C4-2B (cell line): ENCODE data around the gene SLC35F2.
A peak's percentile ranks its signal among the peaks of the same experiment; 100 is the strongest.

Source experiments
- H3K27ac ChIP-seq: fragments of 450-650 bp; 2 replicates; pipeline ENCODE4 v1.5.1; 2017
- ZFX ChIP-seq: fragments of 450-650 bp; IDR thresholded peaks from 2 replicates; pipeline ENCODE4 v1.6.1; 2017
- TF ChIP-seq, protein P1 (sequence below): fragments of 450-650 bp; conservative IDR thresholded peaks from 2 replicates; pipeline ENCODE4 v1.5.1; 2017; ENCODE audit warnings: mild to moderate bottlenecking

The SLC35F2 gene

DNA sequence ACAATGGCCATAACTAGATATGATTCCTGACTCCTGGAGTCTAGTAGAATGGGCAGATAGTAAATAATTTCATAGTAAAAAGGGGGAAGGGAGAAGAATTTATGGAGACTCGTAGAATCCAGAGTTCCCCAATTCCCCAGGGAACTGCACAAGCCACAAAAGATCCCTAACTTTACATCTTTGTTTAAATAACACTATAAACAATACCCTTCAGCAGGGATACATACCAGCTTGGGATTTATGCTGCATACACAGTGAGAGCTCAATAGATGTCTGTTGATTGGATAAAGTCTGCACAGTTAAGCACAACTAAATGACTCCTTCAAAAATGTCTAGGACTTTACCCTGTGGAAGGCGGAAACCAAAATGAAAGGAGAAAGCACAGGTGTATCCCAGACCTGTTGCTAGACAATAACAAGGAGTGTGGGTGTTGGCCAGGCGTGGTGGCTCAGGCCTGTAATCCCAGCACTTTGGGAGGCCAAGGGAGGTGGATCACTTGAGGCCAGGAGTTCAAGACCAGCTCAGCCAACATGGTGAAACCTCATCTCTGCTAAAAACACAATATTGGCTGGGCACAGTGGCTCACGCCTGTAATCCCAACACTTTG, 6.8 kb downstream of the SLC35F2 start:
- TF ChIP-seq ZFX, result no peak
- TF ChIP-seq, protein P1, sequence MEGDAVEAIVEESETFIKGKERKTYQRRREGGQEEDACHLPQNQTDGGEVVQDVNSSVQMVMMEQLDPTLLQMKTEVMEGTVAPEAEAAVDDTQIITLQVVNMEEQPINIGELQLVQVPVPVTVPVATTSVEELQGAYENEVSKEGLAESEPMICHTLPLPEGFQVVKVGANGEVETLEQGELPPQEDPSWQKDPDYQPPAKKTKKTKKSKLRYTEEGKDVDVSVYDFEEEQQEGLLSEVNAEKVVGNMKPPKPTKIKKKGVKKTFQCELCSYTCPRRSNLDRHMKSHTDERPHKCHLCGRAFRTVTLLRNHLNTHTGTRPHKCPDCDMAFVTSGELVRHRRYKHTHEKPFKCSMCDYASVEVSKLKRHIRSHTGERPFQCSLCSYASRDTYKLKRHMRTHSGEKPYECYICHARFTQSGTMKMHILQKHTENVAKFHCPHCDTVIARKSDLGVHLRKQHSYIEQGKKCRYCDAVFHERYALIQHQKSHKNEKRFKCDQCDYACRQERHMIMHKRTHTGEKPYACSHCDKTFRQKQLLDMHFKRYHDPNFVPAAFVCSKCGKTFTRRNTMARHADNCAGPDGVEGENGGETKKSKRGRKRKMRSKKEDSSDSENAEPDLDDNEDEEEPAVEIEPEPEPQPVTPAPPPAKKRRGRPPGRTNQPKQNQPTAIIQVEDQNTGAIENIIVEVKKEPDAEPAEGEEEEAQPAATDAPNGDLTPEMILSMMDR, result no peak
- no peak overlapping the region for H3K27ac ChIP-seq

DNA sequence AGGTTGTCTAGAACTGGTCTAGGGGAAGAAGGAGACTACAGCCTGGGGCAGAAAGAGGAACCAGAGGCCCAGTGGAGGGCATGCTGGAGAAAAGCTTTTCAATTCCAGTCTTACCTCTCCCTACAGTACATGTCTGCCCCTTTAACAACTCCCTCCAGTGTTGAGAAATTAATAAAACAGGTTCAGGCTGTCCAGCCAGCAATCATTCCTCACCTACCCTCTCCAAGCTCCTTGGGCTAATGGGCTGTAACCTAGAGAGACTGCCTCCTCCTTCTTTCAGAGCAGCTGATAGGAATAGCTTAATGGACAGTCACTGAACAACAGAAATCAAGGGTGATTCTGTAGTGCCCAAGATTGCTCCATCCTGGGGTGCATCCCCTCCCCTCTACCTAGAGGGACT, 8.8 kb downstream of the SLC35F2 start:
- no peak for TF ChIP-seq ZFX
- TF ChIP-seq, protein P1, result no peak

DNA sequence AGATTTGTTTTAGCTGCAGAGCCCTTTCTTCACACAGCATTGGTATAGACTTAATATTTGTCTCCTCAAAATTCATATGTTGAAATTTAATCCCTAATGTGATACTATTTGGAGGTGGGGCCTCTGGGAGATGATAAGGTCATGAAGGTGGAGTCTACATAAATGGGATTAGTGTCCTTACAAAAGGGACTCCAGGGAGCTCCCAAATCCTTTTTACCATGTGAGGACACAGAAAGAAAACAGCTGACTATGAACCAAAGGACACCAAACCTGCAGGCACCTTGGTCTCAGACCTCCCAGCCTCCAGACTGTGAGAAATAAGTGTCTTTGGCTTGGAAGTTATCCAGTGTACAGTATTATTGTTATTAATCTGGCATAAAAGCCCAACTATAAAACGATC, 10.2 kb downstream of the SLC35F2 start:
- no peak for TF ChIP-seq ZFX
- TF ChIP-seq, protein P1, result no peak

More for the DNA sequence above, 8.8 kb downstream of the SLC35F2 start:
- no peak overlapping the region for H3K27ac ChIP-seq

DNA sequence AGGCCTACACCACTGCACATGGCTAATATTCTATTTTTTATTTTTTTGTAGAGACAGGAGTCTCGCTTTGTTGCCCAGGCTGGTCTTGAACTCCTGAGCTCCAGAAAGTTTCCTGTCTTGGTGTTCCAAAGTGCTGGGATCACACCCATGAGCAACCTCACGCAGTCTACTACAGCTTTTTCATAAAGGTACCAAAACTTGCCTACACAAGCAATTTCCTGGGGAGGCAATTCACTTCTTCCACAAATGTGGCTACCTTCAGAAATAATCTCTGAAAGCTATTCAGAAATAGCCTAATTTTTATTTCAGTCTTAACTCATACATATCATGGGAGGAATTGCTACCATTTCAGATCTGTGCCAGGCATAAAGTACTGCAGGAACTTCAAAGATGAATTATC, 11.4 kb downstream of the SLC35F2 start:
- no peak overlapping the region for H3K27ac ChIP-seq
- TF ChIP-seq ZFX, result no peak
- TF ChIP-seq, protein P1, result no peak

More for the DNA sequence above, 10.2 kb downstream of the SLC35F2 start:
- no peak overlapping the region for H3K27ac ChIP-seq

DNA sequence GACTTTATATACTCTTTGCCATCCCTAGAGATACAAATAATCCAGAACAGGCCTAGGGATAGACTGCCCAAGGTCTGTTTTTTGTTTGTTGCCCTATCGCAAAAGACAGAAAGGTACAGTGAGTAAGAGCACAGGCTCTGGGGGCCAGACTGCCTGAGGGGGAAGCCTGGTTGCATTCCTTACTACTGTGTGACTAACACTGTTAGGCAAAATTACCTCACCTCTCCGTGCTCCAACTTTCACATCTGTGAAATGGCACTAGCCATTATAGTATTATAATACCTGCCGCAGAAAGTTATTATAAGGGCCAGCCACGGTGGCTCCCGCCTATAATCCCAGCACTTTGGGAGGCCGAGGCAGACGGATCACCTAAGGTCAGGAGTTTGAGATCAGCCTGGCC, 14.5 kb downstream of the SLC35F2 start:
- H3K27ac ChIP-seq, result no peak overlapping the region
- TF ChIP-seq, protein P1, result no peak
- TF ChIP-seq ZFX, result no peak

DNA sequence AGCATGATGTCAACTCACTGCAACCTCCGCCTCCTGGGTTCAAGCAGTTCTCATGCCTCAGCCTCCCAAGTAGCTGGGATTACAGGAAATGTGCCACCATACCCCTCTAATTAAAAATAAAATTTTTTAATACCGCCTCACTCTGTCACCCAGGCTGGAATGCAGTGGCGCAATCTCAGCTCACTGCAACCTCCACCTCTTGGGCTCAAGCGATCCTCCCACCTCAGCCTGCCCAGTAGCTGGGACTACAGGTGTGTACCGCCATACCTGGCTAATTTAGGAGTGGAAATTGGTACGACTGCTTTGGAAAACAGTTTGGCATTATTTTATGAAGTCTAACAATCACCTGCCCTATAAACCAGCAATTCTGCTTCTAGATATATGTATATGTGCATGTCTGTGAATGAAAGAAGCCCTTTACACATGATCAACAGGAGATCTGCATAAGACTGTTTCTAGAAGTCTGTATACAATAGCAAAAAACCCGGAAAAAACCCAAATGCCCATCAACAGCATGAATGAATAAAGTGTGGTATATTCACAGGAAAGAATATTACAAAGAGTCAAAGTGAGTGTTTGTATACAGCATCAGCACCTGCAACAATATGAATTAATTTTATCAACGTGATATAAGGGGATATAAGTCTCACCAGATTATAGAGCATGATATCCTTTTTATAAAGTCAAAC, 16.0 kb downstream of the SLC35F2 start:
- H3K27ac ChIP-seq, result no peak overlapping the region
- TF ChIP-seq, protein P1, result no peak
- no peak for TF ChIP-seq ZFX

DNA sequence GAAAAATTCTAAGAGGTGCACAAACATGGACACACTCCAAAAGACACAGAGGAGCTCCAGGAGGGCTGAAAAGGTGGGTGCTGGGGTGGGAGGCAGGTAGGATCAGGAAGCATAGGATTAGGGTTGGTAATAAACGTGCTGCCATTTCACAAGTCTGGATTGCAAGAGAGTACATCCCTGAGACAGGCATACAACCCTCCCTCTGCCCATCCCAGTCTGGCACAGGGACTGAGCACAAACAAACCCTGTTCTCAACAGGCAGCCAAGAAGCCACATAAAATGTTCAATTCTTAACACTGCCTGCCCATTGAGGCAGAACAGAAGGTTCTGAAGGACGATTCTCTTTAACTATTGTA, 18.5 kb downstream of the SLC35F2 start:
- no peak for TF ChIP-seq ZFX
- TF ChIP-seq, protein P1, result no peak
- H3K27ac ChIP-seq, result peak overlapping the region; percentile 73
